Breast epithelium (tissue), 3 donors: ENCODE results near the gene EMC6.

ENCODE experiments used
- POLR2A ChIP-seq: fragments of 450-650 bp; IDR thresholded peaks from one replicate; pipeline ENCODE4 v1.6.1; 2016; ENCODE audit warnings: antibody characterized with exemption, mild to moderate bottlenecking, moderate library complexity
- POLR2AphosphoS5 ChIP-seq, 3 donors: sonication (generic); formaldehyde crosslinking; IDR thresholded peaks; one replicate each; pipeline ENCODE4 v1.6.1; 2017; ENCODE audit warnings: antibody characterized with exemption in 3 of 3
- TF ChIP-seq, protein P1 (sequence below), 3 donors: fragments of 450-650 bp; IDR thresholded peaks; one replicate each; pipeline ENCODE4 v1.5.1; 2016 to 2017; ENCODE audit warnings: antibody characterized with exemption in 3 of 3, mild to moderate bottlenecking in 3 of 3, moderate library complexity in 3 of 3

DNA sequence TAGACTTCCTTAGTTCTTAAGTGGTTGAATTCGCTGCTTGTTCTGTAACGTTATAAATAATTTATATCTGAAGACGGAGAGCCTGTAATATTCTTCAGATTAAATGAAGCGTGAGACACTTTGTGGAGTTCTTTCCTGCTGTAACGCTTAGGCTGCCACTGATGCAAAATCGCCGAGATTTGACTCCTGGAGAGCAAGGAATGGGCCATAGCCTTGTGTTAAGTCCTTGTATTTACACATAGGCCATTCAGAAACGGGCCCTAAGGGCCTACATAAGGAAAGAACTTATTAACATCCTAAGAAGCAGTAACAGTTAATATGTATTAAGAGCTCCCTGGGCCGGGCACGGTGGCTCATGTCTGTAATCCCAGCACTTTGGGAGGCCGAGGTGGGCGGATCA is 936 bp downstream of the EMC6 start:
- no peak for TF ChIP-seq POLR2A
- TF ChIP-seq, protein P1, sequence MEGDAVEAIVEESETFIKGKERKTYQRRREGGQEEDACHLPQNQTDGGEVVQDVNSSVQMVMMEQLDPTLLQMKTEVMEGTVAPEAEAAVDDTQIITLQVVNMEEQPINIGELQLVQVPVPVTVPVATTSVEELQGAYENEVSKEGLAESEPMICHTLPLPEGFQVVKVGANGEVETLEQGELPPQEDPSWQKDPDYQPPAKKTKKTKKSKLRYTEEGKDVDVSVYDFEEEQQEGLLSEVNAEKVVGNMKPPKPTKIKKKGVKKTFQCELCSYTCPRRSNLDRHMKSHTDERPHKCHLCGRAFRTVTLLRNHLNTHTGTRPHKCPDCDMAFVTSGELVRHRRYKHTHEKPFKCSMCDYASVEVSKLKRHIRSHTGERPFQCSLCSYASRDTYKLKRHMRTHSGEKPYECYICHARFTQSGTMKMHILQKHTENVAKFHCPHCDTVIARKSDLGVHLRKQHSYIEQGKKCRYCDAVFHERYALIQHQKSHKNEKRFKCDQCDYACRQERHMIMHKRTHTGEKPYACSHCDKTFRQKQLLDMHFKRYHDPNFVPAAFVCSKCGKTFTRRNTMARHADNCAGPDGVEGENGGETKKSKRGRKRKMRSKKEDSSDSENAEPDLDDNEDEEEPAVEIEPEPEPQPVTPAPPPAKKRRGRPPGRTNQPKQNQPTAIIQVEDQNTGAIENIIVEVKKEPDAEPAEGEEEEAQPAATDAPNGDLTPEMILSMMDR (IDR thresholded peaks at IDR 0.05) = no peak
- TF ChIP-seq POLR2AphosphoS5 (IDR thresholded peaks at IDR 0.05) = no peak
